K562 (cell line): ENCODE measurements around the gene APOBEC3C. TPM values are rescaled to one million over a fixed set of nuclear protein-coding genes. Genes with fewer than 3 reads are reported as not detected.

Experiments used
- CTBP1 ChIP-seq: fragments of 450-650 bp; IDR thresholded peaks from 2 replicates; pipeline ENCODE4 v1.6.1; 2016; ENCODE audit warnings: borderline replicate concordance
- E2F6 ChIP-seq, 2 experiments: IDR thresholded peaks; 2 replicates each; pipeline ENCODE4 v1.6.1; 2011; ENCODE audit warnings: borderline replicate concordance in 1 of 2, control low read depth in 1 of 2, low read depth in 1 of 2, low read length in 1 of 2, mild to moderate bottlenecking in 1 of 2, mixed read lengths in 1 of 2, moderate library complexity in 1 of 2; ENCODE audit not compliant: insufficient read depth in 1 of 2, insufficient read length in 1 of 2, poor library complexity in 1 of 2, severe bottlenecking in 1 of 2; ENCODE audit errors: extremely low read depth in 1 of 2
- MEF2D ChIP-seq: conservative IDR thresholded peaks from 2 replicates; pipeline ENCODE4 v1.6.1; 2016; ENCODE audit warnings: low read depth, missing genetic modification characterization, missing compliant biosample characterization
- RNF219 ChIP-seq: fragments of 250-450 bp; sonication (Bioruptor Pico); IDR thresholded peaks from 2 replicates; pipeline ENCODE4 v1.5.0; 2022; ENCODE audit warnings: mild to moderate bottlenecking
- UBTF ChIP-seq, 2 experiments: IDR thresholded peaks; 2 replicates each; pipeline ENCODE4 v1.6.1; 2012; ENCODE audit warnings: improper control_type of control experiment in 2 of 2, low read depth in 2 of 2, low read length in 2 of 2, borderline replicate concordance in 1 of 2
- ZC3H8 ChIP-seq: fragments of 450-650 bp; IDR thresholded peaks from 2 replicates; pipeline ENCODE4 v1.6.1; 2017
- ZFP91 ChIP-seq: sonication (generic); formaldehyde crosslinking; IDR thresholded peaks from 2 replicates; pipeline ENCODE4 v1.8.0; 2022; ENCODE audit warnings: mild to moderate bottlenecking, missing genetic modification reagents
- ZNF318 ChIP-seq, 2 experiments: fragments of 450-650 bp; IDR thresholded peaks; 2 replicates each; pipeline ENCODE4 v1.6.1; 2016; ENCODE audit warnings: mild to moderate bottlenecking in 2 of 2, borderline replicate concordance in 1 of 2, low read depth in 1 of 2, moderate library complexity in 1 of 2
- polyA plus RNA-seq, 8 experiments: library from polyadenylated mRNA; depleted of rRNA in 4 of 8; stranded (reverse) in 5 of 8; unstranded in 3 of 8; fragments of >200 nt; fragmentation: Nextera tagmentation in 2 of 8; fragmentation: Illumina TruSeq in 1 of 8; extraction: Ambion mirVana in 2 of 8; extraction: Trizol in 1 of 8; gene quantifications; 2 replicates each; pipeline versions ENCODE4 v1.2.1 to v1.2.3, GENCODE V29; 2011 to 2014; ENCODE audit warnings: inconsistent platforms in 1 of 8, missing spikeins in 1 of 8
- total RNA-seq, 7 experiments: library from RNA; depleted of rRNA in 6 of 7; stranded (reverse); fragments of >200 nt in 6 of 7; fragmentation: Illumina TruSeq in 2 of 7; extraction: Trizol in 2 of 7; gene quantifications; 2 replicates each; pipeline versions ENCODE4 v1.2.1 to v1.2.3, GENCODE V29; 2011 to 2021; ENCODE audit warnings: low replicate concordance in 1 of 7

APOBEC3C gene
- total and polyA plus RNA-seq, 9 of the 15 experiments (the other 6 are each of a cell fraction or from before 2014, with no cell fraction given): 12.4 to 285 (median 55.5) TPM

GRCh38 chr22:38981005-38981991, 32.8 kb upstream of the APOBEC3C start (continued):
- TF ChIP-seq ZNF318 (IDR thresholded peaks at IDR 0.05; ENCODE audit: borderline replicate concordance in 1 of 2, low read depth in 1 of 2) (no peak), RNF219 (CRISPR knock-in tag) (no peak), MEF2D (tag) (no peak), ZC3H8 (no peak), E2F6 (IDR thresholded peaks at IDR 0.05; ENCODE audit: borderline replicate concordance in 1 of 2, extremely low read depth in 1 of 2, insufficient read depth in 1 of 2, insufficient read length in 1 of 2, low read depth in 1 of 2, low read length in 1 of 2, poor library complexity in 1 of 2, severe bottlenecking in 1 of 2) (peak in 1 of 2 experiments; percentile 21), CTBP1 (no peak), UBTF (IDR thresholded peaks at IDR 0.05; ENCODE audit: borderline replicate concordance in 1 of 2, low read depth in 2 of 2, low read length in 2 of 2) (no peak), ZFP91 (no peak)
